Measurements from ENCODE around the gene OSBPL10.

OSBPL10 gene

GRCh38 chr3:31813686-31814085, 167.4 kb downstream of the OSBPL10 start:
- ChIA-PET CTCF (no interaction called here), POLR2A (no interaction called here)
- no peak for DNase-seq (ENCODE audit: low read depth, low spot score)
- H3K4me3 ChIP-seq (ENCODE audit: low read depth, low read length) = no peak overlapping the region
- no peak for TF ChIP-seq CTCF (IDR thresholded peaks at IDR 0.05; ENCODE audit: insufficient read depth, low read length, missing control alignments)

GRCh38 chr3:31813197-31813596, 167.9 kb downstream of the OSBPL10 start:
- no peak for TF ChIP-seq CTCF (IDR thresholded peaks at IDR 0.05; ENCODE audit: insufficient read depth, low read length, missing control alignments)
- no peak for DNase-seq (ENCODE audit: low read depth, low spot score)
- ChIA-PET CTCF (no interaction called here), POLR2A (no interaction called here)
- H3K4me3 ChIP-seq (ENCODE audit: low read depth, low read length) = no peak overlapping the region

GRCh38 chr3:31810991-31811433, 170.1 kb downstream of the OSBPL10 start:
- no peak for TF ChIP-seq CTCF (IDR thresholded peaks at IDR 0.05; ENCODE audit: insufficient read depth, low read length, missing control alignments)
- no peak overlapping the region for H3K4me3 ChIP-seq (ENCODE audit: low read depth, low read length)
- no peak for DNase-seq (ENCODE audit: low read depth, low spot score)
- POLR2A ChIA-PET = no interaction called here
- CTCF ChIA-PET = no interaction called here

- no peak overlapping the region for H3K4me3 ChIP-seq (ENCODE audit: low read depth, low read length)
- TF ChIP-seq CTCF (IDR thresholded peaks at IDR 0.05; ENCODE audit: insufficient read depth, low read length, missing control alignments) = no peak
- ChIA-PET POLR2A (no interaction called here), CTCF (no interaction called here)
- no peak for DNase-seq (ENCODE audit: low read depth, low spot score)
These were observed 172.8 kb downstream of the OSBPL10 start for GRCh38 chr3:31808143-31808720.

GRCh38 chr3:31804251-31805051, 176.6 kb downstream of the OSBPL10 start:
- no peak for TF ChIP-seq CTCF (IDR thresholded peaks at IDR 0.05; ENCODE audit: insufficient read depth, low read length, missing control alignments)
- H3K4me3 ChIP-seq (ENCODE audit: low read depth, low read length) = no peak overlapping the region
- DNase-seq (ENCODE audit: low read depth, low spot score) = no peak
- ChIA-PET POLR2A (no interaction called here), CTCF (interaction anchor here (1.4 kb wide), 1 partner anchor 340 kb away, joined by 3 read pairs; no protein-coding TSS in a partner anchor)

GRCh38 chr3:31802981-31803740, 177.9 kb downstream of the OSBPL10 start:
- TF ChIP-seq CTCF (IDR thresholded peaks at IDR 0.05; ENCODE audit: insufficient read depth, low read length, missing control alignments) = no peak
- CTCF ChIA-PET = interaction anchor here (1.4 kb wide), 1 partner anchor 341 kb away, joined by 3 read pairs; no protein-coding TSS in a partner anchor
- POLR2A ChIA-PET = no interaction called here
- H3K4me3 ChIP-seq (ENCODE audit: low read depth, low read length) = no peak overlapping the region
- DNase-seq (ENCODE audit: low read depth, low spot score) = no peak
